ENCODE measurements around the gene BUB3. TPM values are rescaled to one million over a fixed set of nuclear protein-coding genes. Genes with fewer than 3 reads are reported as not detected.

Gene BUB3
- total and polyA plus RNA-seq, 2 of the 13 experiments (the other 11 are each of a cell fraction or from before 2014, with no cell fraction given), result 174 to 188 TPM

GRCh38 chr10:123204127-123204461 lies 49.9 kb downstream of the BUB3 start:
- Histone ChIP-seq H3K4me2 (ENCODE audit: low read depth, low read length) (peak overlapping the region; percentile 43; the same call in 1 of the 2 replicates), H3K27me3 (ENCODE audit: control insufficient read depth in 1 of 2, insufficient read depth in 2 of 2, low read length in 2 of 2) (no peaks in the 10 kb centered on the region), H3K4me1 (ENCODE audit: insufficient read depth, low read length) (peaks cover 32% of the 10 kb centered on the region), H4K20me1 (ENCODE audit: insufficient read depth, low read length) (no peaks in the 10 kb centered on the region), H3K4me3 (replicated peaks in 1 of 3; ENCODE audit: insufficient read depth in 1 of 3, low read depth in 2 of 3, low read length in 3 of 3) (no peak overlapping the region), H3K27ac (ENCODE audit: extremely low read length, insufficient read depth, low read length) (peak overlapping the region; percentile 55), H2AFZ (ENCODE audit: low read length) (no peak overlapping the region), H3K79me2 (ENCODE audit: insufficient read depth, low read length) (no peaks in the 10 kb centered on the region), H3K9me3 (ENCODE audit: low read length) (peaks cover 10% of the 10 kb centered on the region), H3K36me3 (replicated peaks in 1 of 2; ENCODE audit: control insufficient read depth in 1 of 2, insufficient read depth in 2 of 2, low read length in 2 of 2) (no peaks in the 10 kb centered on the region), H3K9ac (ENCODE audit: insufficient read depth, low read depth, low read length) (peak overlapping the region; percentile 20; the same call in 1 of the 2 replicates)
- DNase-seq (ENCODE audit: low spot score) (no peak), FAIRE-seq (no peak), ATAC-seq (peak; percentile 63)
- ChIA-PET CTCF (ENCODE audit: low intra/inter-chr PET ratio, low total read pairs) (no interaction called here), POLR2A (interaction anchor here (1.2 kb wide), 1 partner anchor 50 kb away, joined by 3 read pairs; the partner anchor contains the start of gene BUB3)
- BruUV-seq (replicated peaks), result TSS peak; percentile 79
- intact Hi-C loops (cut with micrococcal nuclease; ENCODE audit: unreplicated experiment) (loop anchor here (10.0 kb wide), 1 partner anchor 49 kb away; the partner anchor contains the start of gene BUB3), in situ Hi-C loops (cut with HindIII; ENCODE audit: extremely low pct_ligation_motif_present, low pct_unique_long_range_greater_than_20kb) (no loop called here)
- 80% methylated on average over 1 of the region's 1 CpG for WGBS (ENCODE audit: low lambda C conversion rate)
- TF ChIP-seq GPBP1L1 (CRISPR knock-in tag; IDR thresholded peaks at IDR 0.05) (no peak), KMT2A (CRISPR knock-in tag; IDR thresholded peaks at IDR 0.05) (no peak), ZNF839 (CRISPR knock-in tag; IDR thresholded peaks at IDR 0.05; ENCODE audit: borderline replicate concordance) (no peak), ZNF503 (CRISPR knock-in tag; IDR thresholded peaks at IDR 0.05) (peak; percentile 2; the same call in 1 of the 2 replicates), ZNF607 (CRISPR knock-in tag; IDR thresholded peaks at IDR 0.05; ENCODE audit: borderline replicate concordance) (no peak), ZNF138 (CRISPR knock-in tag; IDR thresholded peaks at IDR 0.05; ENCODE audit: low read depth) (no peak), ZNF691 (CRISPR knock-in tag; IDR thresholded peaks at IDR 0.05; ENCODE audit: borderline replicate concordance, low read depth) (no peak), ZBTB44 (CRISPR knock-in tag; IDR thresholded peaks at IDR 0.05) (no peak), IKZF5 (CRISPR knock-in tag; IDR thresholded peaks at IDR 0.05) (0 out of 2 replicates have a peak, but pooled peaks have one; percentile 6)

Data from HepG2 (cell line).